Activated CD4-positive, alpha-beta T cell treated with anti-CD3 and anti-CD28 coated beads, Interleukin-2, amount 10 ng/mL, durations not matched to agents 24 days and 14 days (primary cell): ENCODE measurements around the gene AVPI1. TPM values are rescaled to one million over a fixed set of nuclear protein-coding genes. Genes with fewer than 3 reads are reported as not detected.
A peak's percentile ranks its signal among the peaks of the same experiment; 100 is the strongest.
"Not testable (repeated sequence)": the region's sequence is repeated elsewhere in the genome, so short reads cannot be mapped to it uniquely, and the experiment has no call there.

Source experiments
- DNase-seq: peaks from one replicate; pipeline ENCODE4 v3.0.0; 2022
- H3K27ac Mint-ChIP-seq: one replicate; pipeline ENCODE4 v1.8.0; 2022; ENCODE audit warnings: mild to moderate bottlenecking, mixed read lengths
- H3K27me3 Mint-ChIP-seq: one replicate; pipeline ENCODE4 v1.8.0; 2022; ENCODE audit warnings: mixed read lengths
- H3K36me3 Mint-ChIP-seq: one replicate; pipeline ENCODE4 v1.8.0; 2022; ENCODE audit warnings: low read depth, mild to moderate bottlenecking, mixed read lengths
- H3K4me1 Mint-ChIP-seq: one replicate; pipeline ENCODE4 v1.8.0; 2021; ENCODE audit warnings: mixed read lengths
- H3K4me3 Mint-ChIP-seq: one replicate; pipeline ENCODE4 v1.8.0; 2022; ENCODE audit warnings: mild to moderate bottlenecking, moderate library complexity, mixed read lengths
- H3K9me3 Mint-ChIP-seq: one replicate; pipeline ENCODE4 v1.8.0; 2021; ENCODE audit warnings: mixed read lengths
- intact Hi-C: fragments of 100-400 bp; cut with micrococcal nuclease; formaldehyde crosslinking; loops from one replicate; pipeline ENCODE4 v1.15.1; 2023
- total RNA-seq: library from RNA; stranded (reverse); gene quantifications from 2 replicates; pipeline ENCODE4 v1.2.3, GENCODE V29; 2022

AVPI1 gene
- total RNA-seq, 1 donor from 2014 or later, result 1.1 TPM

- Mint-ChIP-seq H3K4me3 (no peak overlapping the region), H3K27me3 (no peaks in the 10 kb centered on the region), H3K27ac (no peak overlapping the region), H3K4me1 (peaks cover 18% of the 10 kb centered on the region), H3K36me3 (peaks cover 27% of the 10 kb centered on the region), H3K9me3 (no peaks in the 10 kb centered on the region)
- intact Hi-C loops, result no loop called here
- DNase-seq, result no peak
These were observed 36.3 kb downstream of the AVPI1 start for GRCh38 chr10:97650726-97651125.

GRCh38 chr10:97649405-97649750 lies 37.7 kb downstream of the AVPI1 start:
- H3K36me3 Mint-ChIP-seq, result peaks cover 35% of the 10 kb centered on the region
- intact Hi-C loops, result loop anchor here (1.0 to 10.0 kb wide), 2 partner anchors 9 to 1065 kb away; partner anchors contain the start of genes PI4K2A and TM9SF3
- H3K4me1 Mint-ChIP-seq, result peaks cover 19% of the 10 kb centered on the region
- H3K27ac Mint-ChIP-seq, result peak overlapping the region; percentile 64
- H3K27me3 Mint-ChIP-seq, DNase-seq, H3K9me3 Mint-ChIP-seq: not testable (repeated sequence)
- peak overlapping the region; percentile 35 for H3K4me3 Mint-ChIP-seq

GRCh38 chr10:97648562-97649404 lies 38.3 kb downstream of the AVPI1 start:
- peak; percentile 74 for DNase-seq
- Mint-ChIP-seq H3K27me3 (no peaks in the 10 kb centered on the region), H3K27ac (peak overlapping the region; percentile 64), H3K4me1 (peaks cover 19% of the 10 kb centered on the region), H3K4me3 (peak overlapping the region; percentile 35), H3K9me3 (no peaks in the 10 kb centered on the region), H3K36me3 (peaks cover 33% of the 10 kb centered on the region)
- intact Hi-C loops, result loop anchor here (1.0 to 10.0 kb wide), 2 partner anchors 8 to 1064 kb away; partner anchors contain the start of genes PI4K2A and TM9SF3

GRCh38 chr10:97647556-97647955 lies 39.5 kb downstream of the AVPI1 start:
- DNase-seq, result no peak
- Mint-ChIP-seq H3K27ac (peak overlapping the region; percentile 46), H3K9me3 (no peaks in the 10 kb centered on the region), H3K36me3 (peaks cover 28% of the 10 kb centered on the region), H3K4me3 (no peak overlapping the region), H3K27me3 (no peaks in the 10 kb centered on the region), H3K4me1 (peaks cover 27% of the 10 kb centered on the region)
- intact Hi-C loops, result loop anchor here (10.0 kb wide), 1 partner anchor 1063 kb away; the partner anchor contains the start of gene TM9SF3

- Mint-ChIP-seq H3K4me1 (peaks cover 41% of the 10 kb centered on the region), H3K9me3 (no peaks in the 10 kb centered on the region), H3K27ac (no peak overlapping the region), H3K36me3 (peaks cover 30% of the 10 kb centered on the region), H3K27me3 (no peaks in the 10 kb centered on the region), H3K4me3 (no peak overlapping the region)
- no peak for DNase-seq
- intact Hi-C loops, result loop anchor here (5.0 to 10.0 kb wide), 2 partner anchors 218 to 1060 kb away; partner anchors contain the start of genes PGAM1 and TM9SF3
These were observed 42.1 kb downstream of the AVPI1 start for GRCh38 chr10:97644936-97645335.

GRCh38 chr10:97643441-97643985 lies 43.5 kb downstream of the AVPI1 start:
- no peak for DNase-seq
- peaks cover 34% of the 10 kb centered on the region for H3K4me1 Mint-ChIP-seq
- H3K36me3 Mint-ChIP-seq, result peaks cover 25% of the 10 kb centered on the region
- no peaks in the 10 kb centered on the region for H3K9me3 Mint-ChIP-seq
- H3K4me3 Mint-ChIP-seq, result peak overlapping the region; percentile 41
- peaks cover 3% of the 10 kb centered on the region for H3K27me3 Mint-ChIP-seq
- intact Hi-C loops, result loop anchor here (5.0 to 10.0 kb wide), 2 partner anchors 216 to 1059 kb away; partner anchors contain the start of genes PGAM1 and TM9SF3
- no peak overlapping the region for H3K27ac Mint-ChIP-seq

- Mint-ChIP-seq H3K4me3 (peak overlapping the region; percentile 95), H3K36me3 (peaks cover 25% of the 10 kb centered on the region), H3K4me1 (peaks cover 29% of the 10 kb centered on the region)
- not testable (repeated sequence) for H3K27ac Mint-ChIP-seq, H3K9me3 Mint-ChIP-seq, DNase-seq, H3K27me3 Mint-ChIP-seq
- intact Hi-C loops, result loop anchor here (5.0 to 10.0 kb wide), 2 partner anchors 215 to 1058 kb away; partner anchors contain the start of genes PGAM1 and TM9SF3
These were observed 44.4 kb downstream of the AVPI1 start for GRCh38 chr10:97642471-97643159.

- H3K9me3 Mint-ChIP-seq, result no peaks in the 10 kb centered on the region
- H3K27me3 Mint-ChIP-seq, result peaks cover 3% of the 10 kb centered on the region
- peaks cover 22% of the 10 kb centered on the region for H3K36me3 Mint-ChIP-seq
- H3K4me1 Mint-ChIP-seq, result peaks cover 26% of the 10 kb centered on the region
- peak overlapping the region; percentile 83 for H3K27ac Mint-ChIP-seq
- peak overlapping the region; percentile 95 for H3K4me3 Mint-ChIP-seq
- peak; percentile 70 for DNase-seq
- intact Hi-C loops, result loop anchor here (1.0 to 10.0 kb wide), 6 partner anchors 8 to 1056 kb away; partner anchors contain the start of genes AVPI1, MMS19, PGAM1 and TM9SF3
These were observed 45.9 kb downstream of the AVPI1 start for GRCh38 chr10:97640868-97641811.

- peak within 1 kb of the TSS; percentile 90 for H3K27ac Mint-ChIP-seq
- H3K4me1 Mint-ChIP-seq, result peaks cover 23% of the 10 kb centered on the region
- peak within 1 kb of the TSS; percentile 95 for H3K4me3 Mint-ChIP-seq
- peak; percentile 100 for DNase-seq
- H3K27me3 Mint-ChIP-seq, result peaks cover 3% of the 10 kb centered on the region
- intact Hi-C loops, result loop anchor here (1.0 to 10.0 kb wide), 6 partner anchors 9 to 1056 kb away; partner anchors contain the start of genes AVPI1, MMS19, PGAM1 and TM9SF3
- H3K9me3 Mint-ChIP-seq, result no peaks in the 10 kb centered on the region
- peaks cover 18% of the 10 kb centered on the region for H3K36me3 Mint-ChIP-seq
These were observed 46.7 kb downstream of the AVPI1 start, which contains the start of gene PI4K2A for GRCh38 chr10:97640174-97640867. Gene PI4K2A, plus strand, starts transcription at chr10:97640671. Its CDS starts 72 bp downstream, at chr10:97640743.

- H3K27me3 Mint-ChIP-seq, H3K27ac Mint-ChIP-seq, DNase-seq, intact Hi-C loops, H3K9me3 Mint-ChIP-seq, H3K4me3 Mint-ChIP-seq: not testable (repeated sequence)
- Mint-ChIP-seq H3K36me3 (peaks cover 11% of the 10 kb centered on the region), H3K4me1 (peaks cover 23% of the 10 kb centered on the region)
These were observed 48.0 kb downstream of the AVPI1 start for GRCh38 chr10:97639090-97639489.

GRCh38 chr10:97635577-97635976 lies 51.5 kb downstream of the AVPI1 start:
- no peaks in the 10 kb centered on the region for H3K9me3 Mint-ChIP-seq
- intact Hi-C loops, result no loop called here
- peaks cover 5% of the 10 kb centered on the region for H3K27me3 Mint-ChIP-seq
- no peak overlapping the region for H3K27ac Mint-ChIP-seq
- H3K36me3 Mint-ChIP-seq, result peaks cover 4% of the 10 kb centered on the region
- peaks cover 20% of the 10 kb centered on the region for H3K4me1 Mint-ChIP-seq
- no peak for DNase-seq
- no peak overlapping the region for H3K4me3 Mint-ChIP-seq

- Mint-ChIP-seq H3K36me3 (peaks cover 2% of the 10 kb centered on the region), H3K27me3 (peaks cover 5% of the 10 kb centered on the region), H3K4me1 (peaks cover 18% of the 10 kb centered on the region), H3K4me3 (peak overlapping the region; percentile 97), H3K27ac (peak overlapping the region; percentile 87), H3K9me3 (no peaks in the 10 kb centered on the region)
- intact Hi-C loops, result no loop called here
- DNase-seq, result peak; percentile 66
These were observed 53.1 kb downstream of the AVPI1 start for GRCh38 chr10:97633921-97634320.
